Cerebellar cortex (tissue), 1 donor: ENCODE data around the gene PTGFR.

ENCODE experiments used
- DNase-seq: peaks from one replicate; pipeline ENCODE4 v3.0.0-alpha.2; 2015; ENCODE audit warnings: low spot score

Gene PTGFR, protein sequence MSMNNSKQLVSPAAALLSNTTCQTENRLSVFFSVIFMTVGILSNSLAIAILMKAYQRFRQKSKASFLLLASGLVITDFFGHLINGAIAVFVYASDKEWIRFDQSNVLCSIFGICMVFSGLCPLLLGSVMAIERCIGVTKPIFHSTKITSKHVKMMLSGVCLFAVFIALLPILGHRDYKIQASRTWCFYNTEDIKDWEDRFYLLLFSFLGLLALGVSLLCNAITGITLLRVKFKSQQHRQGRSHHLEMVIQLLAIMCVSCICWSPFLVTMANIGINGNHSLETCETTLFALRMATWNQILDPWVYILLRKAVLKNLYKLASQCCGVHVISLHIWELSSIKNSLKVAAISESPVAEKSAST

GRCh38 chr1:78490861-78491450, at the start of gene PTGFR:
Gene PTGFR (plus strand): TSS chr1:78490974. CDS start chr1:78492744, 1,770 bp downstream.
- no peak for DNase-seq

- DNase-seq: no peak
Observed at GRCh38 chr1:78441921-78442320, 48.9 kb upstream of the PTGFR start.

DNA sequence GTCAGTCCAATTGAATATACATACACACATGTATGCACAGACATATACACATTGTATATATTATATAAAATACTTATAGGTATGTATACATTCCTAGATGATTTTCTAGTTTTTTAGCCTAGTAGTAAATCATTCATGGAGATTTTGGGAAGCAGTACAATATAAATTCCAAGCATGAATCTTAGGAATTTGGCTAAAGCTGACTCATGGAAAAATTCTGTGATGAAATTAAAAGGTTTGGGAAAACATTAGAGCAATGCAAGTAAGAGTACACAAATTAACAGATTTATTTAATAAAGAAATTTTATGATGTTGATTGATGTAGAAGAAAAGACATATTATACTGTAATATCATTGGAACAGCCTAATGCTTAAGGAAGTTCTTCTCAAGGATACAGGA, 43.7 kb upstream of the PTGFR start:
- DNase-seq: no peak

- DNase-seq: no peak
Observed at GRCh38 chr1:78464449-78464891, 26.3 kb upstream of the PTGFR start.

GRCh38 chr1:78465143-78465542, 25.6 kb upstream of the PTGFR start:
- DNase-seq: no peak

- DNase-seq: no peak
Observed at GRCh38 chr1:78468521-78468920, 22.3 kb upstream of the PTGFR start.

DNA sequence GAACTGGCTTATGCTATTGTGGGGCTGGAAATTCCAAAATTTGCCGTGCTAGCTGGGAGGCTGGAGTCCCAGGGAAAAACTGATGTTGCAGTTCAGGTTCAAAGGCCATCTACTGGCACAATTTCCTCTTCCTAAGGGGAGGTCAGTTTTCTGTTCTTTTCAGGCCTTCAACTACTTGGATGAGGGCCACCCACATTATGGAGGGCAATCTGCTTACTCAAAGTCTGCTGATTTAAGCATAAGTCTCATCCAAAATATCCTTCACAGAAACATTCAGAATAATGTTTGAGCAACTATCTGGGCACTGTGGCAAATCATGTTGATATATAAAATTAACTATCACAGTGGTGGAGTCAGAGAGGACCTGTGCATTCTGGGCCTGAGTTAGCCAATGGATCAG, 21.2 kb upstream of the PTGFR start:
- DNase-seq: no peak

DNA sequence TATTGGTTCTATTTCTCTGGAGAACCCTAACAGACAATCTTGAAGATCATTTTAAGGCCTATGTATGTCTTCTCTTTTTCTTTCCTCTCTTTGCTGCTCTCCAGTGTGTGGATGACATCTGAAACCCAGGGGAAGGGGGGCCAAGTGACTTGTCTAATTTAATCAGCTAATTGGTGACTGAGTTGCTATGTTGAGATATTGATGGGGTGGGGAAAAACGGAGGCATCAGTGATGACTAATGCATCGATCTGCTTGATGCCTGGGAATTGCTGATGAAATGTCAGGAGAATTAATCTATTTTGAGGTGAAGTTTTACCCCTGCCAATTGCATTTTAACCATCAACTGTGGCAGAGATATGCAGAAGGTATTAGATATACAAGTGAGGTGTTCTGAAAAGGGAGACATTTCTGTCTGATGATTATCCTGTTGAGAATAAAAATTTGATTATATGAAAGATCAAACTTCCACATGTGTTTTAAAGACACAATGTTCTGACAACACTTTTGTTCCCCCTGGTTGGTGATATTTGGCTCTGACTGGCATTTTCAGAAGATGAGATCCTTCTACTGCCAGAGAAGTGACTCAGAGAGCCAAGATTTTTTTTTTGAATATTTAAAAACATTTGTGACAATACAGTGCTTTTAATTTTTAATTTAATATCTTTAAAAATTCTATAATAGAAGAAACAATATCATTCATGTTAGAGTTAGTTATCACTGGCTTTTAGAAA, 18.7 kb upstream of the PTGFR start:
- DNase-seq: no peak

DNA sequence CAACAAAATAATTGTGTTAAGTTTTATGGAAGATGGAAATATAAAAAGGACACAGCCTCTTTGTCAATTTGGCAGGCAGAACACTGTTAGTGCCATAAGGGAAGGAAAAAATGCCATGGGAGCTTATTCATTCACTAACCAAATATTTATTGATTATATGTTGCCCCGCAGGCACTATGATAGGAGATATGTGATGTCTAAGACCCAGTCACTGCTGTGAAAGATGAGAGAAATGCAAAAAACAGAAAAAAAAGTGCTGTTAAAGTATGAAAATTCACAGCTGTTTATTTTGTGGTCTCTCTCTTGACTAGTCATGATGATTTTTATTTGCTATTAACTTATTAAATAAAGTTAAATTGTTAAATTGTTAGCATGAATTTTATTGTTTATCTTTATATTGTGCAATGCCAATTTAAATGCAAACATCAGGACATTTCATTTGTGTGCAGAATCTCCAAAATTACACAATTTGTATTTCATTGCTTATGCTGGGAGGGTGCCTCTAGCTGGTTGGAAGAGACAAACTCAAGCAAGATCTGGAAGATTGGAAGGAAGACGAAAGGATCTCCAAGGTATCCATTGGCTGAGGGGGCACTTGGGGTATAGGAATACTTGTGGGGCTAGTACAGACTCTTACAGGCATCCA, 17.8 kb upstream of the PTGFR start:
- no peak for DNase-seq

DNA sequence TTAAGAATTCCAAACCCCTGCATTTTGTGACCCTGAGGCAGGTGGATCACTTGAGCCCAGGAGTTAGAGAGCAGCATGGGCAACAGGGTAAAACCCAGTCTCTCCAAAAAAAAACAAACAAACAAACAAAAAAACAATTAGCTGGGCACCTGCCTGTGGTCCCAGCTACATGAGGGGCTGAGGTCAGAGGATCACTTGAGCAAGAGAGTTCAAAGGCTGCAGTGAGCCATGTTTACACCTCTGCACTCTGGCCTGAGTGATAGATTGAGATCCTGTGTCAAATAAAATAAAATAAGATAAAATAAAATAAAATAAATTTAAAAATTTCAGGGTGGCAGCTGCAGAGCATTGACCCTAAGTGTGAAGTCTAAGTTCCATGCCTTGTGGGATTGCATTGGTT, 16.7 kb upstream of the PTGFR start:
- no peak for DNase-seq

- no peak for DNase-seq
Observed at GRCh38 chr1:78475888-78476610, 14.7 kb upstream of the PTGFR start.

DNA sequence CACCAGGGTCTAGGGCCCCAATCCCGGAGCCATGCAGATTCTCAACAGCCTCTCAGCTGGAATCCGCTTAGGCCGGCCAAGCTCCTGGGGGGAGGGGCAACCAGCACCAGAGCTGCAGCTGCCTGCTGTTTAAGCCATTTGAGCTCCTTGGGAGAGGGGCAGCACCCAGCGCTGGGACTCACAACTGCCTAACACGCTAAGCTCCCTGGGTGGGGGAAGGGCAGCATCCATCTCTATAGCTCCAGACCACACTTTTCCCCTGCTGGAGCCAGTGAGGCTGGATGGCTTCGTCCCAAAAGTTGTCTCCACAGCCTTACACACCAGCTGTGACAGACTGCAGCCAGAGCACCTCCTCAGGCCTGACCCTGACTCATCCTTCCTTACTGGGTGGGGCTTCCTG, 6.9 kb upstream of the PTGFR start:
- no peak for DNase-seq

DNA sequence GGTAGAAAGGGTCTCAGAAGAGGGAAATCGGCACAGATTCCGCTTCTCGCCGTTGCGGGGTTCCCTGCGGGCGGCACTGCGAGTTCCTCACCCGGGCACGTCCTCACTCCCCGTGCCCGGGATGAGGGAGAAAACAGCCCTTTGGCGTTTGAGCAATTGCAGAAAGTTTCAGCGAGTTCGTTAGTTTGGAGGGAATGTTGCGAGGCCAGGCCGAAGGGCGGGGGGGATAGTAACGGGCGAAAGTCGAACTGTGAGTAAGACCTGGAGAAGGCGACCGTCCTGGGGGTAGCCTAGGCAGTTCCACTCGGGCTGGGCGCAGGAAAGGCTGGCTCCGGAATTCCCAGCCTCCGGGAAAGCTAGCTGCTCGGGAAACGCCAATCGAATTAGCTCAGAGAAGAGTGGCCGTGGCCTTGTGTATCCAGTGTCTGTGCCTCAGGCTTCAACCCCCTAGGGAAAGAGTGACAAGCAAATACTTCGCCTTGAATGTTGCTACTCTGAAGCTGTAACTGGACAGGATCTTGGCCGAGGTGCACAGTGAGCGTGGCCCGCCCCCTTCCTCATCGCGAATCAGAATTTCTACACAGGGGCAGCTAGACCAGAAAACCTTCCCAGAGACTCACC, 787 bp downstream of the PTGFR start:
- no peak for DNase-seq

DNA sequence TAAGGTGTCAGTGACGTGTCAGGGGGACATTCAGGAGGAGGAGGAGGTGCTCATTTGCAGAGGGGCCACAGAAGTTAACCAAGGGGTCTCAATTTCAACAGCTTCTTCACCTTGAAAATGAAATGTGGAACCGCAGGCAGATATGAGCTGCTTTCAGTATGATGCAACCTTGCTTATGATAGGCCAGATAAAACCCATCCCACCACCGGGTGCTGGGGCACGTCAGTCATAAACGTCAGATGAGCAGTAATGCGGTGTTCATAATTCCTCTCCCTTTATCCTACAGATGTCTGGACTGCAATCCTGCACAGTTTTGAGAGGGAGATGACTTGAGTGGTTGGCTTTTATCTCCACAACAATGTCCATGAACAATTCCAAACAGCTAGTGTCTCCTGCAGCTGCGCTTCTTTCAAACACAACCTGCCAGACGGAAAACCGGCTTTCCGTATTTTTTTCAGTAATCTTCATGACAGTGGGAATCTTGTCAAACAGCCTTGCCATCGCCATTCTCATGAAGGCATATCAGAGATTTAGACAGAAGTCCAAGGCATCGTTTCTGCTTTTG, 1.7 kb downstream of the PTGFR start:
- no peak for DNase-seq

DNA sequence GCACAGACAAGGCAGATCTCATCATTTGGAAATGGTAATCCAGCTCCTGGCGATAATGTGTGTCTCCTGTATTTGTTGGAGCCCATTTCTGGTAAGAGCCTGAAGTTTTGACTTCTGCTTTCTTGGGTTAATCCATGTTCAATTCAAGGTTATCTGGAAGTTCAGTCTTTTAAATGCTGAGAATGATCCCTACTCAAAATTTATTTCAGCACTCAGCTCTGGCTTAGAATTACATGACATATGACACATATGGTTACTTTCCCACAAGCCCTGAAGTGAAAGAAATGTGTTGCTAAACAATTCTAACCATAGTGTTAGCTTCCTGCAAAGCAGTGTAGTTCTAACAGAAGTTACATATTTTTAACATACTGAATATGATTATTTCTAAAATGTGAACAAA, 2.7 kb downstream of the PTGFR start:
- no peak for DNase-seq

GRCh38 chr1:78497201-78497600, 6.4 kb downstream of the PTGFR start:
- no peak for DNase-seq

DNA sequence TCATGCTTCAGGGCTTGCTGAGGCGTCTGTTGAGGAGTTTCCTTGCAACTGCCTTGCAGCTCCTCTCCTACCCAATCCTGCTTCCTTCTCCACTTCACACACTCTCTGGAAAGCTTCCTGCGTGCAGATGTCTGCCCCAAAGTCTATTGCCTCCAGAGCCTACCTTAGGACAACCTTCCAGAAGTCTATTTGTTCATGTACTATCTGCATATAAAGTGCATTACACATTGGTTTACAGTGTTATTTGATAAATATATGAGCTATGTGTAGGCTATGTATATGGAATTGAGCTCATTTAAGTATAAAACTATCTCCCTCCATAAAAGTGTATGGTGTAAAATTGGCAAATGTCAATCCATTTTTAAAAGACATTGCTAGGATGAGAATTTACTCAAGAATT, 9.8 kb downstream of the PTGFR start:
- no peak for DNase-seq

DNA sequence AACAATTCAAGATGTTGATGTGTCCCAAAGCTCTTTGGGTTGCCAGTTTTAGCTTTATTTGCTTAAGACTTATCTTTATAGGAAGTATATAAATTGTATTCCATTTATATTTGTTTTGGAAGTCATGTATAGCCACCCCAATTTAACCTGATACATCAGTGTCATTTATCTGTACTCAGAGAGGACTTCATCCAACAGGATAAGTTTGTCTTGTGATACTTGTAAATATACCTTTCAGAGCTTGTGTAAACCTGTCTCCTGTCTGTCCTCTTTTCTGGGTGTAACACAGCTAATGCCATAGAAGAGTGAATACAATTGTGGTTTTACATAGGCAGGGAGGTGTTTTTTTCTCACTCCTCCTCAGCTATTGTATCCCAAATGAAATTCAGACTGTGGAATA, 10.4 kb downstream of the PTGFR start:
- no peak for DNase-seq

DNA sequence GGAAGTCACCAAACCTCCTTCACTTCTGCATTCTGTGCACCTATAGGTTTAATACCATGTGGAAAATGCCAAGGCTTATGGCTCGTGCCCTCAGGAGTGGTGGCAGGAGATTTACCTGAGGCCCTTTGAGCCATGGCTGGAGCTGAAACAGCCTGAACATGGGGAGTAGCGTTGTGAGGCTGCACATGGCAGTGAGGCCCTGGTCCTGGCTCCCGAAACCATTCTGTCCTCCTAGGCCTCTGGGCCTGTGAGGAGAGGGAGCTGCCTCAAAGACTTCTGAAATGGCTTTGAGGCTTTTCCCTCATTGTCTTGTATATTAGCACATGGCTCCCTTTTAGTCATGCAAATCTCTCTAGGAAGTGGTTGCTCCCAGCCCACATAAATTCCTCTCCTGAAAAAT, 20.6 kb downstream of the PTGFR start:
- no peak for DNase-seq

GRCh38 chr1:78516716-78517115, 25.9 kb downstream of the PTGFR start:
- DNase-seq: no peak

- DNase-seq: no peak
Observed at GRCh38 chr1:78519446-78519845, 28.7 kb downstream of the PTGFR start.
